GM10266 (cell line): ENCODE data around the gene DRAM2.

Source experiments
- DNase-seq: peaks from one replicate; pipeline ENCODE4 v3.0.0; 2012; ENCODE audit errors: extremely low spot score
- TF ChIP-seq, protein P1 (sequence below): IDR thresholded peaks from 2 replicates; pipeline ENCODE4 v1.5.1; 2012; ENCODE audit warnings: mild to moderate bottlenecking, low read depth; ENCODE audit not compliant: control insufficient read depth, insufficient read depth; ENCODE audit errors: missing control alignments

DRAM2 gene

DNA sequence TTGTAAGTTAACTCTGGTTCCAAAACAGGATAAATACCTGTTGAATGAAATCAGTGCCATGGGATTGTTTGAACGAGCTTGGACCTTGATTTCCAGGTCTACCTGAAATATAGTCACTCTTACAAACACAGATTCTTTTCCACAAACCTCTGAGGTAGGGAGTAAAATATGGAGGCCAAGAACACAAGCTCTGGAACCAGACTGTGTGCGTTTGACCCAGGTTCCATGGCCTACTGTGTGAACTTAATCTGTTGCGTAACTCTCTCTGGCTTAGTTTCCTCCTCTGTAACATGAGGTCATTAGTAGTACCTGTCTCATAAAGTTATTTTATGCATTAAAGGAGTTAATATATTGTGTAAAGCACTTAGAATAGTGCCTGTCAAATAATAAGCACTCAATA, 35.5 kb upstream of the DRAM2 start:
- no peak for DNase-seq
- TF ChIP-seq, protein P1, sequence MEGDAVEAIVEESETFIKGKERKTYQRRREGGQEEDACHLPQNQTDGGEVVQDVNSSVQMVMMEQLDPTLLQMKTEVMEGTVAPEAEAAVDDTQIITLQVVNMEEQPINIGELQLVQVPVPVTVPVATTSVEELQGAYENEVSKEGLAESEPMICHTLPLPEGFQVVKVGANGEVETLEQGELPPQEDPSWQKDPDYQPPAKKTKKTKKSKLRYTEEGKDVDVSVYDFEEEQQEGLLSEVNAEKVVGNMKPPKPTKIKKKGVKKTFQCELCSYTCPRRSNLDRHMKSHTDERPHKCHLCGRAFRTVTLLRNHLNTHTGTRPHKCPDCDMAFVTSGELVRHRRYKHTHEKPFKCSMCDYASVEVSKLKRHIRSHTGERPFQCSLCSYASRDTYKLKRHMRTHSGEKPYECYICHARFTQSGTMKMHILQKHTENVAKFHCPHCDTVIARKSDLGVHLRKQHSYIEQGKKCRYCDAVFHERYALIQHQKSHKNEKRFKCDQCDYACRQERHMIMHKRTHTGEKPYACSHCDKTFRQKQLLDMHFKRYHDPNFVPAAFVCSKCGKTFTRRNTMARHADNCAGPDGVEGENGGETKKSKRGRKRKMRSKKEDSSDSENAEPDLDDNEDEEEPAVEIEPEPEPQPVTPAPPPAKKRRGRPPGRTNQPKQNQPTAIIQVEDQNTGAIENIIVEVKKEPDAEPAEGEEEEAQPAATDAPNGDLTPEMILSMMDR, result no peak

DNA sequence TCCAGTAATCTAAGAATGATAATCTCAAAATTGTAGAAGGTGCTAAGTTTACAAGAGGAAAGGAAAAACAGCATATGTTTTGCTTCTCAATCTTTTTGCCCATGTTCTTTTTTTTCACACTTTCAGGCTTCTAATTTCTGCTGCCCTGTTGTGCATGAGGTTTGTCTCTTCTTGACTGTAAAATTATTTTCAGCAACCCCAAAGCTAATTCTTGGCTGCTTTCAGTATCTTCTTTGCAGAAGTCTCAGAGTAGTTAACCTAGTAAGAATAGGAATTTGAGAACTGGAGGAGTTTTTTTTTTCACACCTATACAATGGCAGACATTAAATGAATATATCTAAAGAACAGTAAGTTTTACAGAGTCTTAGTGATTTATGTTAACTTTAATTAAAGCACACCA, 34.2 kb upstream of the DRAM2 start:
- DNase-seq, result no peak
- TF ChIP-seq, protein P1, result no peak

DNA sequence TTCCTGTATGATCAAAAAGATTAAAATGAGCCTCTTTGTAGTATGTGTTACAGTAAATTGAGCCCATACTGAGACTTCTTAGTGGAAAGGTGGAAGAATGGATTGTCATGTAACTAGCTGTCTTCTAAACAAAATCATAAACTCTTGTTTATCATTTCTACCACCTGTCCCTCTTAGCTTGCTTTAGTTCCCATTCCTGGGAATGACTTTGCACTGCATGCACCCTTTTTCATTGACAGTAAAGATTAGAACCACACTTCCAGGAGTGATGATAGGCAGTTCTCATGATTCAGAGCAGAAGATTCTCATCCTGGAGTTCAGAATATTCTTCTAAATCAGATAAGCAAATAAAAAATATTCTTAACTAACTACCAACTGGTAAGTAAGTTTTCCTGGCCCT, 32.6 kb upstream of the DRAM2 start:
- no peak for DNase-seq
- TF ChIP-seq, protein P1, result no peak

DNA sequence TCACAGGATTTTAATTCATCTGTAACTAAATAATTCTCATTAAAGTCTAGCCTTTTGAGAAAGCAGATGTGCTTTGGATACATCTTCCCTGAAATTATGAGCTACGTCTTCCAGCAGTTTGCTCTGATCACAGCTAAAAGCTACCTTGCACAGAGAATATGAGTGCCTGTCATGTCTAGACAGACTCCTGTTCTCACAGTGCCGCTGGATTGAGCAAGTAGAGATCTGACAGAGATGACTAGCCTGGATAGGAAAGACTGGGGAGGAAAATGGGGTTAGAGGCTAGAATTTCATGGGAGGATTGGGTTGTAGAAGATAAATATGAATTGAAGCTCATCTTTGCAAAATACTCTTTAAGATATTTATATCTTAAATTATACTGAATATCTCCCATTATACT, 24.3 kb upstream of the DRAM2 start:
- TF ChIP-seq, protein P1, result no peak
- no peak for DNase-seq

DNA sequence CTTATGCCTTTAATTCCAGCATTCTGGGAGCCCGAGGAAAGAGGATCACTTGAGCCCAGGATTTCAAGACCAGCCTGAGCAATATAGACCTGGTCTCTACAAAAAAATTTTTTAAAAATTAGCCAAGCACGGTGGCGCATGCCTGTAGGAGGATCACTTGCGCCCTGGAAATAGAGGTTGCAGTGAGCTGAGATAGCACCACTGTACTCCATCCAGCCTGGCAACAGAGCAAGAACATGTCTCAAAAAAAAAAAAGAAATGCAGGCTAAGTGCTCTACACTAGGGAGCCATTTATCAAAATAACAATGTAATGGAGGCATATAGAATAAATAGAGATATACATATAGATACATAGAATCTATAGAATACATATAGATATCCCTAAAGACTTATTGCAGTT, 23.5 kb upstream of the DRAM2 start:
- DNase-seq, result no peak
- TF ChIP-seq, protein P1, result no peak

DNA sequence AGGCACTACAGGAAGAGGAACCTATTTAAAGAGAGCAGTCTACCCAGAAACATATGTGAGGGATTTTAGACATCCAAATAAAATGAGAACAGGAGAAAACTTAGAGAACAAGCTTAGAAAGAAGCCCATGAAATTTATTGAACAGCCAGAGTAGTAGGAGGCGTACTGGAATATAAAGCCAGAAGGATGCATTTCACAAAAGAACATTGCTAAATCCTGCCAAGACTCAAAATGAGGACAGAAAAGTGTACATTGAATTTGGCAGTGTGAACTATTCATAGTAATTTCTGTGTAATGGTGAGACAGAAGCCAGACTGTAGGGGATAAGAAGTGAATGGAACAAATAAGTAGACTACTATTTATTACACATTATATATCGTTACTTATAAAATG, 22.6 kb upstream of the DRAM2 start:
- no peak for DNase-seq
- TF ChIP-seq, protein P1, result no peak

DNA sequence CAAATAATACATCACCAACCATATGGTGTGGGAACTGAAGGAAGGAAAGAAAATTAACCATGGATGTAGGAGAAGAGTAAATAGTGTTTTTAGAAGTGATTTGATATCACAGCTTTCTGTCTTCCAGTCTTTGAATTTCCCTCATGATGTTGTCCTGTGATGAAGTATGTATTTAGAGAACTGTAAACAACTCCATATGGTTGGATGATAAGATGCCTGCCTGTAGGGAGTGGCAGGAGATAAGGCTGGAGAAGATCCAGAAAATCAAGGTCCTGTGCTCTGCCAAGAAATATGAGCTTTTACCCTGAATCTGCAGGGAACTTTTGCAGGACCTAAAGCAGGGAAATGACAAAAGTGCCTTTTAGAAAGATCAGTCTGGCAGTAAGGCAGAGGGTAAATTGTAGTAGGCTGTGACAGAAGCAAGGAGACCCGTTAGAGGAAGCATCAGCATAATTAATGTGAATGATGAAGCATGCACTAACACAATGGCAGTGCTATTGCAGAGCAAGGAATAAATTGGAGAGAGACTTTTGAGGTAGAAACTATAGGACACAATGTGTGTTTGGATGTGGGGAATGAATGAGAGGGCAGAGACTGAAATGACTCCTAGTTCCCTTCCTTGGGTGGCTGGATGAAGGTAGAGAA, 22.1 kb upstream of the DRAM2 start:
- TF ChIP-seq, protein P1, result no peak
- no peak for DNase-seq
